Body of pancreas (tissue), 4 donors: ENCODE results near the gene ELP1.

Source experiments
- CTCF ChIP-seq, 7 experiments: fragments of 450-650 bp in 4 of 7; fragments of 200-600 bp in 3 of 7; sonication (generic) in 3 of 7; IDR thresholded peaks; one replicate each; pipeline ENCODE4 v1.5.1; 2016 to 2019; ENCODE audit warnings: antibody characterized with exemption in 7 of 7
- POLR2A ChIP-seq, 3 donors: fragments of 450-650 bp; IDR thresholded peaks; one replicate each; pipeline ENCODE4 v1.6.1; 2016; ENCODE audit warnings: antibody characterized with exemption in 3 of 3, mild to moderate bottlenecking in 2 of 3

- TF ChIP-seq CTCF (IDR thresholded peaks at IDR 0.05) (no peak), POLR2A (IDR thresholded peaks at IDR 0.05) (no peak)
These were observed 102.3 kb downstream of the ELP1 start for GRCh38 chr9:108831496-108832178.
